Astrocyte (in vitro differentiated cells and primary cell): ENCODE measurements around the gene SLC33A1.

ENCODE experiments used
- EZH2 ChIP-seq: IDR thresholded peaks from 2 replicates; pipeline ENCODE4 v1.6.1; 2012; ENCODE audit warnings: mild to moderate bottlenecking, low read length, inconsistent platforms; ENCODE audit not compliant: insufficient read depth
- TF ChIP-seq, protein P1 (sequence below): IDR thresholded peaks from 2 replicates; pipeline ENCODE4 v1.5.1; 2011; ENCODE audit warnings: low read depth, mild to moderate bottlenecking, inconsistent platforms, low read length, moderate library complexity; ENCODE audit not compliant: insufficient read depth

DNA sequence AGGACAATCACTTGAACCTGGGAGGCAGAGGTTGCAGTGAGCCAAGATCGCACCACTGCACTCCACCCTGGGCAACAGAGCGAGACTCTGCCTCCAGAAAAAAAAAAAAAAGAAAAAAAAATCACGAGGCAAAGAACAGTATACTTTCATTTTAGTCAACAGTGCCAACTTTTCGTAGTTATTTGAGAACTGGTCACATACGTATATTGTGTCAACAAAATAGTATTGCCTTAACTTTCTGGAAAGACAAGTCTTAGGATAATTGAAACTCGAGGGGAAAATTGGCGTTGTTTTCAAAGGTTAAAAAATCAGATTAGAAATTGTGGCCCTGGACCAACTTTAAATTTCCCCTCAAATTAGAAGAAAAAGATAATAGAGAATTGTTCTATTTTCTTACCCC lies 30.1 kb upstream of the SLC33A1 start:
- TF ChIP-seq, protein P1, sequence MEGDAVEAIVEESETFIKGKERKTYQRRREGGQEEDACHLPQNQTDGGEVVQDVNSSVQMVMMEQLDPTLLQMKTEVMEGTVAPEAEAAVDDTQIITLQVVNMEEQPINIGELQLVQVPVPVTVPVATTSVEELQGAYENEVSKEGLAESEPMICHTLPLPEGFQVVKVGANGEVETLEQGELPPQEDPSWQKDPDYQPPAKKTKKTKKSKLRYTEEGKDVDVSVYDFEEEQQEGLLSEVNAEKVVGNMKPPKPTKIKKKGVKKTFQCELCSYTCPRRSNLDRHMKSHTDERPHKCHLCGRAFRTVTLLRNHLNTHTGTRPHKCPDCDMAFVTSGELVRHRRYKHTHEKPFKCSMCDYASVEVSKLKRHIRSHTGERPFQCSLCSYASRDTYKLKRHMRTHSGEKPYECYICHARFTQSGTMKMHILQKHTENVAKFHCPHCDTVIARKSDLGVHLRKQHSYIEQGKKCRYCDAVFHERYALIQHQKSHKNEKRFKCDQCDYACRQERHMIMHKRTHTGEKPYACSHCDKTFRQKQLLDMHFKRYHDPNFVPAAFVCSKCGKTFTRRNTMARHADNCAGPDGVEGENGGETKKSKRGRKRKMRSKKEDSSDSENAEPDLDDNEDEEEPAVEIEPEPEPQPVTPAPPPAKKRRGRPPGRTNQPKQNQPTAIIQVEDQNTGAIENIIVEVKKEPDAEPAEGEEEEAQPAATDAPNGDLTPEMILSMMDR = no peak
- no peak for TF ChIP-seq EZH2
